Measurements from ENCODE around the gene REM1.

DNA sequence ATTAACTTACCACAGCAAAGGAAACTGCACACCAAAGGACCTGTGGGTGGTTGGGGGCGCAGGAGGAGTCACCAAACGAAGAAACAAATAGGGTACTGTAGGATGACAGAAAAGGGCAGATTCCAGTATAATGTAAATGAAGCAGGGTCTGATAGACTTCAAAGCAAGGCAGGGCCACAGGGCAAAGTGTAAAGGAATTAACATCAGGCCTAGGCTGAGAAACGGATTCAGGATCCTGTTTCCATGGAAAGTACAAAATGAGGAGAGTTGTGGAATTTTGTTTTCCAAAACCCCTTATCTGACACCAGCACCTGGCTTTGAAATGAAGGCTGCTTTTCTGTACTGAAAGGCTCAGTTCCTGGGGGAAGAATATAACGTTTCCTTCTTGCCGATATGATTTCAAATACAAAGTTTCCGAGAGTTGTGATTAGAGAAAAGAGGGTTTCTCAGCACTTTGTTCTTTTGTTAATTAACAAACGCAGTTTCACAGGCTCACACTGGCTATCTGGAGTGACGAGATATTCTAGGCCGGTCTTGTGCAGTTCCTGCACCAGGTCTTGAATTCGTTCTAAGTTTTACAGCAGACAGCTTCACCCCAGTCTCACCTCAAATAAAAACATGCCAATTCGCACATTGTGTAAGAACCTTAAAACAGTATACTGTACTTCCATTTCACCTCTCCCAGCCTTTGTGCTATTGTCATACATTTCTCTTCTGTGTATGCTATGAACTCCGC, 28.8 kb upstream of the REM1 start:
- TF ChIP-seq EZH2phosphoT487 (IDR thresholded peaks at IDR 0.05; ENCODE audit: borderline replicate concordance, low read length) = no peak
- TF ChIP-seq, protein P1, sequence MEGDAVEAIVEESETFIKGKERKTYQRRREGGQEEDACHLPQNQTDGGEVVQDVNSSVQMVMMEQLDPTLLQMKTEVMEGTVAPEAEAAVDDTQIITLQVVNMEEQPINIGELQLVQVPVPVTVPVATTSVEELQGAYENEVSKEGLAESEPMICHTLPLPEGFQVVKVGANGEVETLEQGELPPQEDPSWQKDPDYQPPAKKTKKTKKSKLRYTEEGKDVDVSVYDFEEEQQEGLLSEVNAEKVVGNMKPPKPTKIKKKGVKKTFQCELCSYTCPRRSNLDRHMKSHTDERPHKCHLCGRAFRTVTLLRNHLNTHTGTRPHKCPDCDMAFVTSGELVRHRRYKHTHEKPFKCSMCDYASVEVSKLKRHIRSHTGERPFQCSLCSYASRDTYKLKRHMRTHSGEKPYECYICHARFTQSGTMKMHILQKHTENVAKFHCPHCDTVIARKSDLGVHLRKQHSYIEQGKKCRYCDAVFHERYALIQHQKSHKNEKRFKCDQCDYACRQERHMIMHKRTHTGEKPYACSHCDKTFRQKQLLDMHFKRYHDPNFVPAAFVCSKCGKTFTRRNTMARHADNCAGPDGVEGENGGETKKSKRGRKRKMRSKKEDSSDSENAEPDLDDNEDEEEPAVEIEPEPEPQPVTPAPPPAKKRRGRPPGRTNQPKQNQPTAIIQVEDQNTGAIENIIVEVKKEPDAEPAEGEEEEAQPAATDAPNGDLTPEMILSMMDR (IDR thresholded peaks at IDR 0.05; ENCODE audit: low read depth, low read length, poor library complexity, severe bottlenecking) = no peak

All from DOHH2 (cell line).